Astrocyte (in vitro differentiated cells and primary cell): ENCODE results near the gene KLK10. TPM values are rescaled to one million over a fixed set of nuclear protein-coding genes. Genes with fewer than 3 reads are reported as not detected.

Experiments used
- DNase-seq: peaks from one replicate; pipeline ENCODE4 v3.0.0-alpha.2; 2010; ENCODE audit warnings: low read depth
- FAIRE-seq: peaks from 2 replicates; lab custom pipeline; 2011; peaks lifted over from hg19 to GRCh38; lab: Jason Lieb, UNC
- H2AFZ ChIP-seq: 2 replicates; pipeline ENCODE4 v1.6.0; 2012; ENCODE audit warnings: low read depth, low read length, inconsistent platforms
- H3K27ac ChIP-seq: 2 replicates; pipeline ENCODE4 v1.5.1; 2011; ENCODE audit warnings: low read depth, low read length, inconsistent platforms
- H3K27me3 ChIP-seq: 2 replicates; pipeline ENCODE4 v1.6.0; 2011; ENCODE audit warnings: low read length, inconsistent platforms; ENCODE audit not compliant: insufficient read depth
- H3K36me3 ChIP-seq: 2 replicates; pipeline ENCODE4 v1.5.1; 2011; ENCODE audit warnings: low read length, inconsistent platforms; ENCODE audit not compliant: insufficient read depth
- H3K4me1 ChIP-seq: 2 replicates; pipeline ENCODE4 v1.5.1; 2011; ENCODE audit warnings: low read length, inconsistent platforms; ENCODE audit not compliant: insufficient read depth
- H3K4me2 ChIP-seq: 2 replicates; pipeline ENCODE4 v1.6.0; 2012; ENCODE audit warnings: low read length, inconsistent platforms
- H3K4me3 ChIP-seq: 2 replicates; pipeline ENCODE4 v1.5.1; 2011; ENCODE audit warnings: low read depth, mild to moderate bottlenecking, low read length, inconsistent platforms; ENCODE audit not compliant: insufficient read depth
- H3K79me2 ChIP-seq: 2 replicates; pipeline ENCODE4 v1.6.0; 2012; ENCODE audit warnings: mild to moderate bottlenecking, low read length, inconsistent platforms; ENCODE audit not compliant: insufficient read depth
- H3K9ac ChIP-seq: 2 replicates; pipeline ENCODE4 v1.6.0; 2012; ENCODE audit warnings: mild to moderate bottlenecking, low read length, inconsistent platforms
- H3K9me3 ChIP-seq: 2 replicates; pipeline ENCODE4 v1.5.1; 2012; ENCODE audit warnings: low read depth, mild to moderate bottlenecking, low read length, inconsistent platforms; ENCODE audit not compliant: insufficient read depth
- H4K20me1 ChIP-seq: 2 replicates; pipeline ENCODE4 v1.6.0; 2012; ENCODE audit warnings: low read length, inconsistent platforms; ENCODE audit not compliant: insufficient read depth
- H3K27ac Mint-ChIP-seq: one replicate; pipeline ENCODE4 v1.8.0; 2021; ENCODE audit warnings: mild to moderate bottlenecking, mixed read lengths; ENCODE audit not compliant: unreplicated experiment
- H3K27me3 Mint-ChIP-seq: one replicate; pipeline ENCODE4 v1.8.0; 2021; ENCODE audit warnings: low read depth, mixed read lengths; ENCODE audit not compliant: unreplicated experiment
- H3K36me3 Mint-ChIP-seq: one replicate; pipeline ENCODE4 v1.8.0; 2021; ENCODE audit warnings: low read depth, mixed read lengths; ENCODE audit not compliant: unreplicated experiment
- H3K4me1 Mint-ChIP-seq: one replicate; pipeline ENCODE4 v1.8.0; 2021; ENCODE audit warnings: low read depth, mixed read lengths; ENCODE audit not compliant: unreplicated experiment
- H3K4me3 Mint-ChIP-seq: one replicate; pipeline ENCODE4 v1.8.0; 2021; ENCODE audit warnings: mild to moderate bottlenecking, moderate library complexity, mixed read lengths; ENCODE audit not compliant: unreplicated experiment
- H3K9me3 Mint-ChIP-seq: one replicate; pipeline ENCODE4 v1.8.0; 2021; ENCODE audit warnings: mild to moderate bottlenecking, mixed read lengths; ENCODE audit not compliant: unreplicated experiment
- EZH2 ChIP-seq: IDR thresholded peaks from 2 replicates; pipeline ENCODE4 v1.6.1; 2012; ENCODE audit warnings: mild to moderate bottlenecking, low read length, inconsistent platforms; ENCODE audit not compliant: insufficient read depth
- total RNA-seq: library from RNA; stranded (reverse); gene quantifications from 2 replicates; pipeline ENCODE4 v1.2.1, GENCODE V29; 2021
- TF ChIP-seq, protein P1 (sequence below): IDR thresholded peaks from 2 replicates; pipeline ENCODE4 v1.5.1; 2011; ENCODE audit warnings: low read depth, mild to moderate bottlenecking, inconsistent platforms, low read length, moderate library complexity; ENCODE audit not compliant: insufficient read depth

KLK10 gene
- total RNA-seq, 1 donor from 2014 or later, result 0.30 TPM

DNA sequence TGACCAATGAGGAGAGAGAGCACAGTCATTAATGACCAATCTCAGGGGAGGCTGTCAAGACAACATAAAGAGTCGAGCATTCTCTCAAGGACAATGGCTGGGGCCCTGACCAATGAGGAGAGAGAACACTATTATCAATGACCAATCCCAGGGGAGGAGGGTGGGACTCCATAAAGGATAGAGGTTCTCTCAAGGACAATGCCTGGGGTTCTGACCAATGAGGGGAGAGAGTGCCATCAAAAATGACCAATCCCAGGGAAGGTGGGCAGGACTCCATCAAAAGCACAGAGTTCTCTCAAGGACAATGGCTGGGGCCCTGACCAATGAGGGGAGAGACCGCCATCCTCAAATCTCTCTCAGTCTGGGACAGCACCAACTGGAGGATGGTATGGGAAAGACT lies 10.2 kb upstream of the KLK10 start:
- Histone ChIP-seq H3K4me3 (no peak overlapping the region), H3K36me3 (no peaks in the 10 kb centered on the region), H3K4me2 (no peak overlapping the region), H3K27me3 (no peaks in the 10 kb centered on the region), H4K20me1 (no peaks in the 10 kb centered on the region), H2AFZ (no peak overlapping the region), H3K9ac (no peak overlapping the region), H3K27ac (no peak overlapping the region), H3K79me2 (no peaks in the 10 kb centered on the region), H3K9me3 (no peaks in the 10 kb centered on the region), H3K4me1 (no peaks in the 10 kb centered on the region)
- peaks cover 44% of the 10 kb centered on the region for H3K27me3 Mint-ChIP-seq
- no peak overlapping the region for H3K27ac Mint-ChIP-seq
- FAIRE-seq (no peak), DNase-seq (no peak)
- H3K4me3 Mint-ChIP-seq, result no peak overlapping the region
- H3K9me3 Mint-ChIP-seq, result peaks cover 7% of the 10 kb centered on the region
- H3K36me3 Mint-ChIP-seq, result no peaks in the 10 kb centered on the region
- H3K4me1 Mint-ChIP-seq, result no peaks in the 10 kb centered on the region
- no peak for TF ChIP-seq EZH2

DNA sequence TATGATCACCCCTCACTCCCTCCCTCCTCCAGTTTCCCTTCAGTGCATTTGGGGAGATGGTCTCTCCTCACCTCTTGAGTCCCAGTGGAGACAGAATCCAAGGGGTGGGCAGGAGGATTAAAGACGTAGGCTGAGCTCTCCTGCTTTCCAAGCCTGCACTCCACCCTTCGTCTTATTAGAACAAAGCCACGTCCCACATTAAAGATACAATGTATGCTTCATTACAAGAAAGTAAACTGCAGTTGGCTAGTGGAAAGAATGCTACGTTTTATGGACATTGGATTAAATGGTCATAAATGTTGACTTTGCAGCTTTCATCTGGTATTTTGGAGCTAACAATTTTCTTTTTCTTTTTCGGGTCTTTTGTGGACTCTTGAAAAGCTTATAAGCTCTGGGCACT lies 8.4 kb upstream of the KLK10 start:
- Mint-ChIP-seq H3K27me3 (peaks cover 51% of the 10 kb centered on the region), H3K36me3 (no peaks in the 10 kb centered on the region), H3K4me1 (no peaks in the 10 kb centered on the region), H3K4me3 (no peak overlapping the region), H3K9me3 (peaks cover 7% of the 10 kb centered on the region), H3K27ac (no peak overlapping the region)
- no peaks in the 10 kb centered on the region for H3K79me2 ChIP-seq
- H3K4me2 ChIP-seq, result no peak overlapping the region
- DNase-seq (no peak), FAIRE-seq (no peak)
- no peaks in the 10 kb centered on the region for H3K4me1 ChIP-seq
- no peak overlapping the region for H2AFZ ChIP-seq
- H3K9me3 ChIP-seq, result no peaks in the 10 kb centered on the region
- H3K9ac ChIP-seq, result no peak overlapping the region
- H4K20me1 ChIP-seq, result no peaks in the 10 kb centered on the region
- no peaks in the 10 kb centered on the region for H3K36me3 ChIP-seq
- TF ChIP-seq, protein P1, sequence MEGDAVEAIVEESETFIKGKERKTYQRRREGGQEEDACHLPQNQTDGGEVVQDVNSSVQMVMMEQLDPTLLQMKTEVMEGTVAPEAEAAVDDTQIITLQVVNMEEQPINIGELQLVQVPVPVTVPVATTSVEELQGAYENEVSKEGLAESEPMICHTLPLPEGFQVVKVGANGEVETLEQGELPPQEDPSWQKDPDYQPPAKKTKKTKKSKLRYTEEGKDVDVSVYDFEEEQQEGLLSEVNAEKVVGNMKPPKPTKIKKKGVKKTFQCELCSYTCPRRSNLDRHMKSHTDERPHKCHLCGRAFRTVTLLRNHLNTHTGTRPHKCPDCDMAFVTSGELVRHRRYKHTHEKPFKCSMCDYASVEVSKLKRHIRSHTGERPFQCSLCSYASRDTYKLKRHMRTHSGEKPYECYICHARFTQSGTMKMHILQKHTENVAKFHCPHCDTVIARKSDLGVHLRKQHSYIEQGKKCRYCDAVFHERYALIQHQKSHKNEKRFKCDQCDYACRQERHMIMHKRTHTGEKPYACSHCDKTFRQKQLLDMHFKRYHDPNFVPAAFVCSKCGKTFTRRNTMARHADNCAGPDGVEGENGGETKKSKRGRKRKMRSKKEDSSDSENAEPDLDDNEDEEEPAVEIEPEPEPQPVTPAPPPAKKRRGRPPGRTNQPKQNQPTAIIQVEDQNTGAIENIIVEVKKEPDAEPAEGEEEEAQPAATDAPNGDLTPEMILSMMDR, result no peak
- TF ChIP-seq EZH2, result no peak
- no peak overlapping the region for H3K27ac ChIP-seq
- H3K4me3 ChIP-seq, result no peak overlapping the region
- no peaks in the 10 kb centered on the region for H3K27me3 ChIP-seq

DNA sequence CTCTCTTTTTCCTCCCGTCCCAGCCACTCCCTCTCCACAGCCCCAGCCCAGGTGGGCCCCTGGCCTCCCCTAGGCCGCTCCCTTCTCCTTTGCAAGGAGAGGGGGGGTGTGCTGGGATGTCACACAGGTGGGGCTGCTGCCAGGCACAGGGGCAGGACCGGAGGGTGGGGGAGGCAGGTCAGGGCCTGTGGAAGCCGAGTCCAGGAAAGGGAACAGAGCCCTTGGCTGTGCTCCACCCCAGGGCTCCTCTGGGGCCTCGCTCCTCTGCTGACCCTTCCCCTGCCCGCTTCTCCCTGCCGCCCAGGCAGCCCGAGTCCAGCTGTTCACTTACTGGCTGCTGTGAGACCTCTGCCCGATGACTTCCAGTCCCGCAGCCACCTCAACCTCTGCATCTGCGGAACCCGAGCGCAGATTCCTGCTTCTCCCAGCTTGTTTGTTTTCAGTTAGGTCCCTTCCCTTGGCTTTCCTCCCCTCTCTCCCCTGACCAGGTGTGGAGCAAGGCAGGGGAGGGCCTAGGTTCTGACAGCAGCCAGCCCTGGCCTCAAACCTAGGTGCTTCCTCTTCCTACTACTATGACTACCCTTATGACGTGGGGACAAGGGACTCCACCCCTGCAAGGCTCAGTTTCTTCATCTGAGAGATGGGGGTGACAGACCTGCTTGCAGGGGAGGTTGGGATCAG lies 7.8 kb upstream of the KLK10 start:
- FAIRE-seq (no peak), DNase-seq (no peak)
- no peaks in the 10 kb centered on the region for H4K20me1 ChIP-seq
- Mint-ChIP-seq H3K4me3 (no peak overlapping the region), H3K36me3 (no peaks in the 10 kb centered on the region), H3K27ac (no peak overlapping the region), H3K4me1 (no peaks in the 10 kb centered on the region), H3K27me3 (peaks cover 56% of the 10 kb centered on the region), H3K9me3 (peaks cover 7% of the 10 kb centered on the region)
- H3K4me1 ChIP-seq, result no peaks in the 10 kb centered on the region
- H2AFZ ChIP-seq, result no peak overlapping the region
- no peak overlapping the region for H3K27ac ChIP-seq
- H3K4me3 ChIP-seq, result no peak overlapping the region
- TF ChIP-seq EZH2, result no peak
- TF ChIP-seq, protein P1, result no peak
- H3K4me2 ChIP-seq, result no peak overlapping the region
- H3K9ac ChIP-seq, result no peak overlapping the region
- no peaks in the 10 kb centered on the region for H3K79me2 ChIP-seq
- H3K27me3 ChIP-seq, result no peaks in the 10 kb centered on the region
- no peaks in the 10 kb centered on the region for H3K9me3 ChIP-seq
- H3K36me3 ChIP-seq, result no peaks in the 10 kb centered on the region
